OCI-LY7 (cell line): Measurements from ENCODE around the gene SGMS2. TPM values are rescaled to one million over a fixed set of nuclear protein-coding genes. Genes with fewer than 3 reads are reported as not detected.

Experiments used
- BruUV-seq: library from RNA; stranded (reverse); fragments of 400-500 nt; replicated peaks from 2 replicates; lab custom pipeline; 2021; lab: Mats Ljungman, UMichigan
- CTCF ChIA-PET: fragments of 300-600 bp; sonication (Branson Sonifier 250); formaldehyde crosslinking; loops from one replicate; lab custom pipeline; 2022; ENCODE audit warnings: antibody characterized with exemption; ENCODE audit not compliant: unreplicated experiment; lab: Charles Lee
- POLR2A ChIA-PET: fragments of 300-600 bp; sonication (Branson Sonifier 250); formaldehyde crosslinking; loops from one replicate; lab custom pipeline; 2022; ENCODE audit warnings: antibody characterized with exemption; lab: Charles Lee
- DNase-seq: peaks from one replicate; pipeline ENCODE4 v3.0.0-alpha.2; 2015; ENCODE audit warnings: low spot score
- H2AFZ ChIP-seq: fragments of 200-600 bp; sonication (generic), shearing (Covaris generic); 2 replicates; pipeline ENCODE4 v1.6.1; 2014; ENCODE audit warnings: mild to moderate bottlenecking, antibody characterized with exemption, low read length, moderate library complexity
- H3K27ac ChIP-seq: fragments of 200-600 bp; sonication (generic); 2 replicates; pipeline ENCODE4 v1.5.1; 2014; ENCODE audit warnings: mixed run types, low read depth, mild to moderate bottlenecking, moderate library complexity, low read length, inconsistent platforms; ENCODE audit not compliant: poor library complexity, severe bottlenecking
- H3K36me3 ChIP-seq: fragments of 200-600 bp; sonication (generic); 2 replicates; pipeline ENCODE4 v1.6.1; 2014; ENCODE audit warnings: mild to moderate bottlenecking, antibody characterized with exemption, low read length, moderate library complexity, mixed read lengths; ENCODE audit not compliant: insufficient read depth
- H3K4me1 ChIP-seq: fragments of 200-600 bp; sonication (generic); 2 replicates; pipeline ENCODE4 v1.5.1; 2014; ENCODE audit warnings: mild to moderate bottlenecking, low read length; ENCODE audit not compliant: insufficient read depth, poor library complexity, severe bottlenecking
- H3K4me2 ChIP-seq: fragments of 200-600 bp; sonication (generic); 2 replicates; pipeline ENCODE4 v1.6.1; 2014; ENCODE audit warnings: mild to moderate bottlenecking, low read length
- H3K4me3 ChIP-seq: fragments of 200-600 bp; sonication (generic); 2 replicates; pipeline ENCODE4 v1.5.1; 2014; ENCODE audit warnings: mild to moderate bottlenecking, low read depth, low read length; ENCODE audit not compliant: poor library complexity, severe bottlenecking
- H3K79me2 ChIP-seq: fragments of 200-600 bp; sonication (generic); 2 replicates; pipeline ENCODE4 v1.6.1; 2016; ENCODE audit warnings: low read depth, mild to moderate bottlenecking, low read length, moderate library complexity, mixed read lengths; ENCODE audit not compliant: insufficient read depth
- H3K9me2 ChIP-seq: fragments of 200-600 bp; sonication (generic); 2 replicates; pipeline ENCODE4 v1.6.1; 2016; ENCODE audit warnings: mild to moderate bottlenecking, low read length, mixed read lengths; ENCODE audit not compliant: insufficient read depth
- H3K9me3 ChIP-seq: fragments of 200-600 bp; sonication (generic); 2 replicates; pipeline ENCODE4 v1.6.1; 2014; ENCODE audit warnings: mild to moderate bottlenecking, mixed run types, low read length, mixed read lengths
- H4K20me1 ChIP-seq: fragments of 200-600 bp; sonication (generic); 2 replicates; pipeline ENCODE4 v1.6.1; 2014; ENCODE audit warnings: mild to moderate bottlenecking, antibody characterized with exemption, low read length, moderate library complexity, mixed read lengths; ENCODE audit not compliant: insufficient read depth
- EZH2phosphoT487 ChIP-seq: fragments of 200-600 bp; sonication (generic); IDR thresholded peaks from 2 replicates; pipeline ENCODE4 v1.6.1; 2018; ENCODE audit warnings: low read depth, borderline replicate concordance, mild to moderate bottlenecking, mixed run types, antibody characterized with exemption, low read length, moderate library complexity, mixed read lengths
- intact Hi-C: fragments of 100-400 bp; cut with micrococcal nuclease; formaldehyde crosslinking; loops from one replicate; pipeline ENCODE4 v1.10.0; 2022; ENCODE audit not compliant: unreplicated experiment
- total RNA-seq, 2 experiments: library from RNA; depleted of rRNA in 1 of 2; stranded (reverse); fragments of >200 nt in 1 of 2; shearing (Covaris generic) in 1 of 2; gene quantifications; 2 replicates each; pipeline ENCODE4 v1.2.3, GENCODE V29; 2014 to 2022
- TF ChIP-seq, protein P1 (sequence below): fragments of 200-600 bp; sonication (generic); conservative IDR thresholded peaks from 2 replicates; pipeline ENCODE4 v1.5.1; 2014; ENCODE audit warnings: mild to moderate bottlenecking, antibody characterized with exemption, low read length, moderate library complexity, mixed read lengths

The SGMS2 gene
- total RNA-seq, 2 experiments from 2014 or later = not detected

DNA sequence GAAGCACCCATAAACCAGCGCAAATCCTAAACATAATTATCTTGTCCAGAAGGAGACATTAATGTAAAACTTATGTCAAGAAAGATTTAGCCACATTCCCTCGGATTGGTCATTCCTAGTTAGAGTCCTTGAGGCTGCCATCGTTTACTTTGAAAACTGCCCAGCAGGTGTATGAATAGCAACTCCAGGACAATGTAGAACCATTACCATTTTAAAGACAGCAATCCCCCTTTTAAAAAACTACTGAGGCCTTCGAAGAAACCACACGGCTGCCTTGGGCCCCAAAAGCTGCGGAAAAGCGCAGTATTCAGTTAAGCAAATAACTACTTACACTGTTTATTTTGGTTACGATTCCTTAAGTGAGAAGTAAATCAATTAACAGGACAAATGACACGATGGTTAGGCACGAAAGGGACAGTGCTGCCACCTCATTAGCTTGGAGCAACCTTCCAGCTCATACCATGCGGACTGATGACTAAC, 822 bp upstream of the SGMS2 start:
- Histone ChIP-seq H3K4me3 (no peak overlapping the region), H3K9me3 (no peaks in the 10 kb centered on the region), H3K27ac (no peak overlapping the region), H4K20me1 (no peaks in the 10 kb centered on the region), H3K4me2 (no peak overlapping the region), H3K4me1 (no peaks in the 10 kb centered on the region), H3K36me3 (no peaks in the 10 kb centered on the region), H3K9me2 (no peaks in the 10 kb centered on the region), H3K79me2 (no peaks in the 10 kb centered on the region), H2AFZ (no peak overlapping the region)
- ChIA-PET CTCF (no interaction called here), POLR2A (interaction anchor here (0.7 kb wide), 1 partner anchor 21 kb away, joined by 3 read pairs; no protein-coding TSS in a partner anchor)
- TF ChIP-seq, protein P1, sequence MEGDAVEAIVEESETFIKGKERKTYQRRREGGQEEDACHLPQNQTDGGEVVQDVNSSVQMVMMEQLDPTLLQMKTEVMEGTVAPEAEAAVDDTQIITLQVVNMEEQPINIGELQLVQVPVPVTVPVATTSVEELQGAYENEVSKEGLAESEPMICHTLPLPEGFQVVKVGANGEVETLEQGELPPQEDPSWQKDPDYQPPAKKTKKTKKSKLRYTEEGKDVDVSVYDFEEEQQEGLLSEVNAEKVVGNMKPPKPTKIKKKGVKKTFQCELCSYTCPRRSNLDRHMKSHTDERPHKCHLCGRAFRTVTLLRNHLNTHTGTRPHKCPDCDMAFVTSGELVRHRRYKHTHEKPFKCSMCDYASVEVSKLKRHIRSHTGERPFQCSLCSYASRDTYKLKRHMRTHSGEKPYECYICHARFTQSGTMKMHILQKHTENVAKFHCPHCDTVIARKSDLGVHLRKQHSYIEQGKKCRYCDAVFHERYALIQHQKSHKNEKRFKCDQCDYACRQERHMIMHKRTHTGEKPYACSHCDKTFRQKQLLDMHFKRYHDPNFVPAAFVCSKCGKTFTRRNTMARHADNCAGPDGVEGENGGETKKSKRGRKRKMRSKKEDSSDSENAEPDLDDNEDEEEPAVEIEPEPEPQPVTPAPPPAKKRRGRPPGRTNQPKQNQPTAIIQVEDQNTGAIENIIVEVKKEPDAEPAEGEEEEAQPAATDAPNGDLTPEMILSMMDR = no peak
- no peak for TF ChIP-seq EZH2phosphoT487
- no peak for DNase-seq
- no TSS peak for BruUV-seq
- intact Hi-C loops = no loop called here

DNA sequence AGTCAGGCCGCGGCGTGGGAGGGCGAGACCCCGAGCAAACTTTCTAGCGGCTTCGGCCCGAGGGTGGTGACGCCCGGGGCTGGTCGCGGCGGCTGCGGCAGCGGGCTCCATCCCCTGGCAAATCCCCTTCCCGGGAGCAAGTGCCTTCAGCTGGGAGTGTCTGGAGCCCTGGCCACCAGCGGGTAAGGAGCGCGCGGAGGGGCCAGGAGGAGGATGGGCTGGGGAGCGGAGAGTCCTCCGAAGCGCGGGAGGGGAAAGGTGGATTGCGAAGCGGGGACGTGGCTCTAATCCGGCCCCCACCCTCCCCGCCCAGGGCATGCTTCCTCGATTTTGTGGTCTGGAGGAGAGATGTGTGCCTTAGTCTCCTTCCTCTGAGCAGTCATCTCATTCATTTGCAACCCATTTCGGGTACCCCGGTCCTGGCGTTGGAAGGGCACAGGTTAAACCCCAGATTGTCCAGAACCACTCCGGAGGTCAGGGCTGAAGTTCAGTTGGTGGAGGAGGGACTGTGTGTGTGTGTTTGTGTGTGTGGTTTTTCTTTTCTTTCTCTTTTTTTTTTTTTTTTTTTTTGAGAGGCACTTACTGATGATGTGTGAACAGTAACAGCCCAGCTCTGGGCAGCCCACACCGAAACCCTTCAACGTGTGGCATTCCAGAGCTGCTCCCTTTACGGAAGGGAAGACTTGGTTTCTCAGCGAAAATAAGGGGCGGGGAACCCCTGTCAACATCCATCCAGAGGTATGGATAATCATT, 516 bp downstream of the SGMS2 start:
- no peaks in the 10 kb centered on the region for H3K9me3 ChIP-seq
- no peaks in the 10 kb centered on the region for H3K4me1 ChIP-seq
- no peaks in the 10 kb centered on the region for H3K9me2 ChIP-seq
- POLR2A ChIA-PET = interaction anchor here (0.6 to 1.2 kb wide), 2 partner anchors 40 to 83 kb away, joined by 3 read pairs; no protein-coding TSS in a partner anchor
- H3K36me3 ChIP-seq = no peaks in the 10 kb centered on the region
- H3K27ac ChIP-seq = no peak overlapping the region
- no peaks in the 10 kb centered on the region for H3K79me2 ChIP-seq
- H4K20me1 ChIP-seq = no peaks in the 10 kb centered on the region
- CTCF ChIA-PET = no interaction called here
- H2AFZ ChIP-seq = no peak overlapping the region
- no peak for TF ChIP-seq EZH2phosphoT487
- TF ChIP-seq, protein P1 = no peak
- intact Hi-C loops = no loop called here
- DNase-seq = no peak
- no peak overlapping the region for H3K4me2 ChIP-seq
- no peak overlapping the region for H3K4me3 ChIP-seq
- BruUV-seq = no TSS peak
